Mesenchymal stem cell (in vitro differentiated cells and primary cell): ENCODE results near the gene JAKMIP1.

Source experiments
- DNase-seq: peaks from one replicate; pipeline ENCODE4 v3.0.0-alpha.2; 2013
- H2AFZ ChIP-seq: one replicate; pipeline ENCODE4 v1.6.1; 2013; ENCODE audit warnings: low read depth, mild to moderate bottlenecking, control low read depth, inconsistent platforms, low read length, moderate library complexity
- H2AK5ac ChIP-seq: 2 replicates; pipeline ENCODE4 v1.6.1; 2013; ENCODE audit warnings: low read length, moderate library complexity, mild to moderate bottlenecking, inconsistent platforms; ENCODE audit not compliant: severe bottlenecking
- H2BK120ac ChIP-seq: one replicate; pipeline ENCODE4 v1.6.1; 2013; ENCODE audit warnings: low read depth, mild to moderate bottlenecking, inconsistent platforms, low read length, moderate library complexity
- H2BK12ac ChIP-seq, 2 experiments: one replicate each; pipeline ENCODE4 v1.6.1; 2013; ENCODE audit warnings: inconsistent platforms in 2 of 2, low read length in 2 of 2, mild to moderate bottlenecking in 2 of 2, moderate library complexity in 2 of 2, control low read depth in 1 of 2
- H2BK15ac ChIP-seq: one replicate; pipeline ENCODE4 v1.6.1; 2013; ENCODE audit warnings: mild to moderate bottlenecking, low read depth, inconsistent platforms; ENCODE audit not compliant: poor library complexity, severe bottlenecking
- H2BK5ac ChIP-seq: 2 replicates; pipeline ENCODE4 v1.6.1; 2013; ENCODE audit warnings: low read depth, mild to moderate bottlenecking, low read length, control low read depth, inconsistent platforms; ENCODE audit not compliant: poor library complexity, severe bottlenecking
- H3K14ac ChIP-seq, 2 experiments: one replicate each; pipeline ENCODE4 v1.6.1; 2013; ENCODE audit warnings: inconsistent platforms in 2 of 2, low read length in 2 of 2, control low read depth in 1 of 2, mild to moderate bottlenecking in 1 of 2, moderate library complexity in 1 of 2
- H3K18ac ChIP-seq, 2 experiments: one replicate each; pipeline ENCODE4 v1.6.1; 2013; ENCODE audit warnings: inconsistent platforms in 2 of 2, low read length in 2 of 2, control low read depth in 1 of 2, low read depth in 1 of 2, mild to moderate bottlenecking in 1 of 2
- H3K23ac ChIP-seq, 2 experiments: one replicate each; pipeline ENCODE4 v1.6.1; 2013; ENCODE audit warnings: inconsistent platforms in 2 of 2, low read length in 2 of 2, mild to moderate bottlenecking in 2 of 2, moderate library complexity in 2 of 2, control low read depth in 1 of 2
- H3K27ac ChIP-seq: 2 replicates; pipeline ENCODE4 v1.5.1; 2013; ENCODE audit warnings: mild to moderate bottlenecking, moderate library complexity, low read length, control low read depth, inconsistent platforms; ENCODE audit not compliant: poor library complexity, severe bottlenecking
- H3K27me3 ChIP-seq, 2 experiments: 2 replicates each; pipeline versions ENCODE4 v1.6.1 to v1.7.0; 2013; ENCODE audit warnings: low read length in 2 of 2, mild to moderate bottlenecking in 2 of 2, moderate library complexity in 2 of 2, control low read depth in 1 of 2, inconsistent platforms in 1 of 2; ENCODE audit not compliant: control insufficient read depth in 1 of 2, insufficient read depth in 1 of 2
- H3K36me3 ChIP-seq, 2 experiments: 2 replicates each; pipeline versions ENCODE4 v1.6.1 to v1.7.0; 2013; ENCODE audit warnings: low read length in 2 of 2, control low read depth in 1 of 2, inconsistent platforms in 1 of 2, low read depth in 1 of 2, mild to moderate bottlenecking in 1 of 2; ENCODE audit not compliant: insufficient read depth in 2 of 2, control insufficient read depth in 1 of 2
- H3K4ac ChIP-seq, 2 experiments: one replicate each; pipeline ENCODE4 v1.6.1; 2013; ENCODE audit warnings: inconsistent platforms in 2 of 2, low read length in 2 of 2, mild to moderate bottlenecking in 2 of 2, moderate library complexity in 2 of 2, control low read depth in 1 of 2, low read depth in 1 of 2
- H3K4me1 ChIP-seq: 2 replicates; pipeline ENCODE4 v1.6.1; 2013; ENCODE audit warnings: low read depth, low read length, control low read depth; ENCODE audit not compliant: control insufficient read depth, insufficient read depth
- H3K4me2 ChIP-seq: 2 replicates; pipeline ENCODE4 v1.6.1; 2013; ENCODE audit warnings: low read length, mild to moderate bottlenecking, inconsistent platforms; ENCODE audit not compliant: poor library complexity, severe bottlenecking
- H3K4me3 ChIP-seq, 2 experiments: 2 replicates each; pipeline versions ENCODE4 v1.5.1 to v1.7.0; 2013; ENCODE audit warnings: low read length in 2 of 2, mild to moderate bottlenecking in 2 of 2, control low read depth in 1 of 2, low read depth in 1 of 2; ENCODE audit not compliant: insufficient read depth in 1 of 2
- H3K79me1 ChIP-seq: replicated peaks from 2 replicates; pipeline ENCODE4 v1.6.1; 2013; ENCODE audit warnings: mild to moderate bottlenecking, control low read depth, low read length, inconsistent platforms; ENCODE audit not compliant: poor library complexity, severe bottlenecking
- H3K9ac ChIP-seq: 2 replicates; pipeline ENCODE4 v1.7.0; 2013; ENCODE audit warnings: mild to moderate bottlenecking, low read length, moderate library complexity
- H3K9me3 ChIP-seq: 2 replicates; pipeline ENCODE4 v1.7.0; 2013; ENCODE audit warnings: mild to moderate bottlenecking, low read length; ENCODE audit not compliant: control insufficient read depth
- H4K8ac ChIP-seq: one replicate; pipeline ENCODE4 v1.6.1; 2013; ENCODE audit warnings: inconsistent platforms, mild to moderate bottlenecking, low read length, moderate library complexity
- H4K91ac ChIP-seq: one replicate; pipeline ENCODE4 v1.6.1; 2013; ENCODE audit warnings: mild to moderate bottlenecking, low read length, inconsistent platforms
- WGBS: methylation state at CpG from one replicate; pipeline ENCODE4 v1.1.7; 2013; ENCODE audit warnings: mixed read lengths; 5-methylcytosine and 5-hydroxymethylcytosine counted together

The JAKMIP1 gene

DNA sequence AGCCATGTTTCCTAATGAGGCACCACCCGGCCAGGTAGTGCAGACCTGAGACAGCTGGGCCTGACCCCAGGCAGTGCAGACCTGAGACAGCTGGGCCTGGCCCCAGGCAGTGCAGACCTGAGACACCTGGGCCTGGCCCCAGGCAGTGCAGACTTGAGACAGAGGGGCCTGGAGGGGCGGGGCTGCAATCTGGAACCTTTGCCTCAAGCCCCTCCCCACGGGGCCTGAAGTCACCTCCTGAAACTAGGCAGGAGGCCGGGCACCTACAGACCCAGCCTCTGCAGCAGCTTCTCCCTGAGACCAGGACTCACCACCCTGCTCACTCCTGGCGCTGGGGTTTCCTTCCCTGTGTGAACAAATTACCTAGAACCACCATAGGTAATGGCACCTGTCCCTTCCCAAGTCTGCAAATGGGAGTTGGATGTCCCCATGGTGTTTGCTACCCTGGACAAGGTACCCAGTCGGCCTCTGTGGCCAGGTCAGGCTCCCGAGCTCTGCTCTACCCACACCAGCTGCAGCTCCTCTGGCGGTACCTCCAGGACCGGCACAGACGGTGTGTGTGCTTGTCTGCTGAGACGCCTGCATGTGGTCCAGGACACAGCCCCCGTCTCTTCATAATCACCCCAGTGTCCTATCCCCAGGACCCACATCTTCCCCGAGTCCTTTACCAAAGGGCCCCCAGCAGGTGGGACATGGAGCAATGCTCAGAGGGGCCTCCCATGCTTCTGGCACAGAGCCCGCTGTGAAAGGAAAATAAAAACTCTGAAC is 129.0 kb downstream of the JAKMIP1 start:
- no peak overlapping the region for H2BK5ac ChIP-seq

DNA sequence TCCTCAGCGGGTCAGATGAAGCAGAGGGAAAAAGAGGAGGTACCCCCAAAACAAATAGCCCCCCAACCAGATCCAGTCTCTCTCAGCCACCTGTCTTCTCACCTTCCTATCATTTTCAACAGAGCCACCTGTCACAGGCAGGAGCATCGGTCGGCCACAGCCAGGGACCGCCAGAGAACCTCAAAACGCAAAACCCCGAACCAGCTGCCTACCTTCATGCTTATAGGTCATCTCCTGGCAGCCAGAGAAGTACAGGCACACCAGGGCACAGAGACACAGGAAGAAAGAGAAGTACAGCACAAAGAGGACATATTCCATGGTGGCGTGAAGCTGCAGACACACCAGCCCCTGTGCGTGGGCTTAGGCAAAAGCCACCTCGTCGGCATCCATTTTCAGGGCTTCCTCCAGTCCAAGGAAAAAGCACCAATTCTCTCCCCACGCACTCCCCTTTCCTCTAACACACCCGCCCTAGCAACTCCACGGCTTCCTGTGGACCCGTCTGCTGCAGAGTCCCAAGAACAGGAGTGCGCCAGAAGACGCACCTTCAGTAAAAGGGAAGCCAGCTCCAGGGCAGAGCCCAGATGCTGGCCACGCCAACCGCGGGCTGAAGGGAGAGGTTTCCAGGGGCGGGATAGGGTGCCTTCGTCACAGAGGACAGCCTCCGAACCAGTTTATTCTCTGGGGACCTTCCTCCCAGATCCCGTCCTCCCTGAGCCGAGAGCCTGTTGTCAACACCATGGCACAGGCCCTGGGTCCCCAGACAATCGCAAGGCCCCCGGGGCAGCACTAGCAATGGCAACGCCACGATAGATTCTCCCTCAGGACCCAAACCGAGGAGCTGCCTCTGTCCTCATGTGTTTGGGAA is 130.3 kb downstream of the JAKMIP1 start:
- H3K27me3 ChIP-seq, result peaks cover 0 to 13% of the 10 kb centered on the region in 2 experiments

More for the DNA sequence above, 129.0 kb downstream of the JAKMIP1 start:
- Histone ChIP-seq H4K91ac (no peak overlapping the region), H2BK120ac (no peak overlapping the region), H3K4me1 (no peaks in the 10 kb centered on the region), H2BK15ac (no peak overlapping the region), H3K27me3 (peaks cover 0 to 13% of the 10 kb centered on the region in 2 experiments), H3K4me2 (no peak overlapping the region), H2BK12ac (no peak overlapping the region), H3K4me3 (no peak overlapping the region), H2AFZ (no peak overlapping the region), H4K8ac (no peak overlapping the region), H3K9ac (no peak overlapping the region), H3K9me3 (no peaks in the 10 kb centered on the region), H3K18ac (no peak overlapping the region), H3K36me3 (no peaks in the 10 kb centered on the region), H3K23ac (no peak overlapping the region), H2AK5ac (no peak overlapping the region), H3K79me1 (no peaks in the 10 kb centered on the region), H3K27ac (no peak overlapping the region), H3K4ac (no peak overlapping the region), H3K14ac (no peak overlapping the region)
- WGBS, result 61% methylated on average over 14 of the region's 14 CpGs
- DNase-seq, result no peak

DNA sequence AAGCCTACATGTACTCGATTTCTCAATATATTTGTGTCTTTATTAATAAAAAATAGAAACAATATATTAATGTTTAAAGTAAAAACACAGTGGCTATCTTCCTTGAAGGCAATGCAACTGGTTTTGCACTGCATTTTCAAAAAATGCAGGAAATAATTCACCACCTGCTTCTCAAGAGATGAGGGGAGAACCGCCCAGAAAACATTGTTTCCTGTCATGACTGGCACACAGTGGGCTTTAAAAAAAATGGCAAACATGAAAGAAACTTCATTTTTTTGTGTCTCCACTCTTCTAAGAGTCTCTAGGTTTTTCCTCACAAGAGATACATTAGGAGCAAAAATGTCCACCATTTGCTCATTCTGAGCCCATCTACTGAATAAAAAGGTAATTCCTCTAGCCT is 131.4 kb downstream of the JAKMIP1 start:
- 85% methylated on average over 1 of the region's 2 CpGs for WGBS
- Histone ChIP-seq H3K23ac (no peak overlapping the region), H3K27ac (no peak overlapping the region), H3K4me3 (no peak overlapping the region), H3K79me1 (no peaks in the 10 kb centered on the region), H2BK5ac (no peak overlapping the region), H3K4me2 (no peak overlapping the region), H4K91ac (no peak overlapping the region), H3K9ac (no peak overlapping the region), H3K14ac (no peak overlapping the region), H3K18ac (no peak overlapping the region), H3K27me3 (peaks cover 0 to 13% of the 10 kb centered on the region in 2 experiments), H2AFZ (no peak overlapping the region), H3K4me1 (no peaks in the 10 kb centered on the region), H2BK12ac (no peak overlapping the region), H3K36me3 (no peaks in the 10 kb centered on the region), H2BK15ac (no peak overlapping the region), H2BK120ac (no peak overlapping the region), H4K8ac (no peak overlapping the region), H2AK5ac (no peak overlapping the region), H3K9me3 (no peaks in the 10 kb centered on the region), H3K4ac (no peak overlapping the region)
- DNase-seq, result no peak

More for the DNA sequence above, 130.3 kb downstream of the JAKMIP1 start:
- 86% methylated on average over 29 of the region's 29 CpGs for WGBS
- Histone ChIP-seq H4K91ac (no peak overlapping the region), H3K4me1 (no peaks in the 10 kb centered on the region), H4K8ac (no peak overlapping the region), H3K23ac (no peak overlapping the region), H3K14ac (no peak overlapping the region), H2BK12ac (no peak overlapping the region), H3K4ac (no peak overlapping the region), H2BK120ac (no peak overlapping the region), H3K9me3 (no peaks in the 10 kb centered on the region), H3K9ac (no peak overlapping the region), H3K79me1 (no peaks in the 10 kb centered on the region), H2AFZ (no peak overlapping the region), H2BK15ac (no peak overlapping the region), H3K36me3 (no peaks in the 10 kb centered on the region), H3K27ac (no peak overlapping the region), H3K18ac (no peak overlapping the region), H2AK5ac (no peak overlapping the region), H3K4me3 (no peak overlapping the region), H2BK5ac (no peak overlapping the region), H3K4me2 (no peak overlapping the region)
- DNase-seq, result no peak

DNA sequence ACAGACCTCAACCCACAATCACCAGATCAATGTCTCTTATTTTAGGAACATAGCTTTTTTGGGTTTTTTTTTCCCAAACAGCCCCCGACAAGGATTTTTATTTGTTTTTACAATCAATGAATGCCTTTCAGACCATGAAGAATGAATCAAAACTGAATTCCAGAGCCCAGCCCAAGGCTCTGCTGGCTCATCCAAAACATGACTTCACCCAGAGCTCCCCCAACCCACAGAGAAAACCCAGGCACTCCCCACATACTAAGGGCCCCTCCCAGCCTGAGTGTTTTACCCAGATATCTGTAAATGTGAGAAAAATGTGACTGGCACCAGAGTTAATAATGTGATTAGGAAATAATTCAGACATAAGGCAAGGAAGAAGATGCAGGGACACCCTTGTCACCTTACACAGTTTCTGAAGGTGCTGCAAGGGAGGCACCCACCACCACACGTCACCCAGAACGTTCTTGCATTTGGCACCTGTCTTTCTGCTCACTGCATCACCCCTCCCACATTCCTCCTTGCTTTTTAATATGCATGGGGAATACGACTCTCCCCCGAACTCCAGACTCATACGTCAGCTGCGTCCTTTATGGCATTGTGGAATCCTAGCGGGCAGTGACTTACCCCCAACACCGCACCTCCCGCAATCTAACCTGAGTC is 134.3 kb downstream of the JAKMIP1 start:
- H3K27ac ChIP-seq, result no peak overlapping the region
- no peak overlapping the region for H3K14ac ChIP-seq
- no peak overlapping the region for H3K23ac ChIP-seq
- WGBS, result 81% methylated on average over 10 of the region's 10 CpGs
- no peak overlapping the region for H2BK15ac ChIP-seq
- no peaks in the 10 kb centered on the region for H3K79me1 ChIP-seq
- no peak overlapping the region for H2BK120ac ChIP-seq
- no peak overlapping the region for H3K4ac ChIP-seq
- H4K8ac ChIP-seq, result no peak overlapping the region
- no peak overlapping the region for H2AFZ ChIP-seq
- H3K9me3 ChIP-seq, result no peaks in the 10 kb centered on the region
- H3K4me2 ChIP-seq, result no peak overlapping the region
- no peaks in the 10 kb centered on the region for H3K36me3 ChIP-seq
- no peaks in the 10 kb centered on the region for H3K4me1 ChIP-seq
- H3K27me3 ChIP-seq, result peaks cover 0 to 9% of the 10 kb centered on the region in 2 experiments
- no peak overlapping the region for H2BK12ac ChIP-seq
- DNase-seq, result no peak
- no peak overlapping the region for H4K91ac ChIP-seq
- no peak overlapping the region for H2BK5ac ChIP-seq
- H3K9ac ChIP-seq, result no peak overlapping the region
- H2AK5ac ChIP-seq, result no peak overlapping the region
- no peak overlapping the region for H3K18ac ChIP-seq
- no peak overlapping the region for H3K4me3 ChIP-seq
